Islet of Langerhans (tissue), 1 donor: ENCODE measurements around the gene ARHGAP15.

Experiments used
- FAIRE-seq: peaks from one replicate; lab custom pipeline; 2011; peaks lifted over from hg19 to GRCh38; lab: Jason Lieb, UNC

Gene ARHGAP15

GRCh38 chr2:143263066-143263625 is 133.9 kb downstream of the ARHGAP15 start:
- FAIRE-seq = no peak

GRCh38 chr2:143264851-143265250 is 135.6 kb downstream of the ARHGAP15 start:
- FAIRE-seq = no peak

- FAIRE-seq = no peak
These were observed 150.5 kb downstream of the ARHGAP15 start for GRCh38 chr2:143279672-143280071.

- no peak for FAIRE-seq
These were observed 151.0 kb downstream of the ARHGAP15 start for GRCh38 chr2:143280097-143280757.

- no peak for FAIRE-seq
These were observed 153.5 kb downstream of the ARHGAP15 start for GRCh38 chr2:143282684-143283083.

GRCh38 chr2:143284087-143284675 is 155.0 kb downstream of the ARHGAP15 start:
- no peak for FAIRE-seq

GRCh38 chr2:143289025-143289424 is 159.8 kb downstream of the ARHGAP15 start:
- no peak for FAIRE-seq

- FAIRE-seq = no peak
These were observed 161.0 kb downstream of the ARHGAP15 start for GRCh38 chr2:143290221-143290620.

GRCh38 chr2:143294068-143294467 is 164.8 kb downstream of the ARHGAP15 start:
- FAIRE-seq = no peak

GRCh38 chr2:143296089-143296488 is 166.9 kb downstream of the ARHGAP15 start:
- FAIRE-seq = no peak

GRCh38 chr2:143297182-143297581 is 168.0 kb downstream of the ARHGAP15 start:
- FAIRE-seq = no peak

GRCh38 chr2:143300536-143300935 is 171.3 kb downstream of the ARHGAP15 start:
- FAIRE-seq = no peak

- no peak for FAIRE-seq
These were observed 182.2 kb downstream of the ARHGAP15 start for GRCh38 chr2:143311426-143311825.

GRCh38 chr2:143312441-143312840 is 183.2 kb downstream of the ARHGAP15 start:
- FAIRE-seq = no peak

- no peak for FAIRE-seq
These were observed 184.6 kb downstream of the ARHGAP15 start for GRCh38 chr2:143313861-143314260.

GRCh38 chr2:143321994-143322393 is 192.8 kb downstream of the ARHGAP15 start:
- FAIRE-seq = no peak

GRCh38 chr2:143329288-143329687 is 200.1 kb downstream of the ARHGAP15 start:
- no peak for FAIRE-seq

- FAIRE-seq = no peak
These were observed 204.1 kb downstream of the ARHGAP15 start for GRCh38 chr2:143333168-143333791.

GRCh38 chr2:143333847-143334246 is 204.6 kb downstream of the ARHGAP15 start:
- no peak for FAIRE-seq

GRCh38 chr2:143334837-143335236 is 205.6 kb downstream of the ARHGAP15 start:
- FAIRE-seq = no peak

GRCh38 chr2:143336719-143337210 is 207.5 kb downstream of the ARHGAP15 start:
- no peak for FAIRE-seq

GRCh38 chr2:143341478-143341877 is 212.3 kb downstream of the ARHGAP15 start:
- no peak for FAIRE-seq

GRCh38 chr2:143344780-143345179 is 215.6 kb downstream of the ARHGAP15 start:
- no peak for FAIRE-seq
